GM21515 (cell line): Measurements from ENCODE around the gene FANCG.

Experiments
- ATAC-seq: cut with Tn5 transposase; IDR thresholded peaks from one replicate; pipeline ENCODE4 v1.9.1; 2021; ENCODE audit not compliant: unreplicated experiment

Gene FANCG

GRCh38 chr9:35104586-35104985 is 24.8 kb upstream of the FANCG start:
- ATAC-seq, result no peak

- ATAC-seq, result no peak
These were observed 24.0 kb upstream of the FANCG start for GRCh38 chr9:35103660-35104191.

DNA sequence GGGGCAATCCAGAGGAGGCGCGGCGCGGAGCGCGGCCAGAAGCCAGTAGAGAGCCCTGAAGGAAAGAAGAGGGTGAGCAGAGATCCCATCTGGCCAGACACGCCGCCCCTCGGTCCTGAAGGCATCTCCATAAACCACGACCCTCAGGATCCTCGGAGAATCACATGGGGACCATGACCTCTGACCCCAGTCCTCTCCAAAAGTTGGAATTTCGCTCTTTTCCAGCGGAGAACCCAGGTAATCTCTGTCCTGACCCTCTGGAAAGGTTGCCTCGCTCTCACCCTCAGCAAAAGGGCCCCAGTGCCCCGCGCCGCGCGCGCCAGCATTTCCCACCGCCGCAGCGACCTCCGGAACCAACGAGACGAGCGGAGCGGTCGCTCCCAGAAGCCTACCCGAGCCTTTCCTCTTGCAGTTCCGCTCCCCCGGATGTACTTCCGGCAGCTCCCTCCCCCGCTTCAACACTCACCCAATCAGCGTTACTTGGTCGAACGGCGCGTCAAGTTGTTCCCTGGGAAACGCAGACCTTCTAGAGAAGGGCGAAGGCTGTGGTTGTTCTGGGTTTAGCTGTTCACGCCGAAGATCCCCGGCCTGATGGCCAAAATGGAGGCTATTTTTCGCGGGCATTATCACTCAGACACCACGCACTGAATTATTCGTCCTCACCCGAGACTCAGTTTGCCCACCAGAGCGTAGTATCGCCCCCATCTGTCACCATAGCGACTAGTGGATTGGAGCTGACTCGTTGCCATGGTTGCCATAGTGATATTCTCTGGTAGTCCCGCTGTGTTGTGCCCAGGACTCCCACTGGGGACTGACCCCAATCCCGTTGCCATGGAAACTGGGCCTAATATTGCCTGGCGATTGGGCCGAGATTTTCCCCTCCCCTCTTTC is 23.3 kb upstream of the FANCG start, which contains the start of gene STOML2:
TSS of gene STOML2 (minus strand) at position 363 of the 891 bp plus-strand sequence. CDS start at position 326, 37 bp downstream.
- peak; percentile 91 for ATAC-seq

- ATAC-seq, result peak; percentile 9
These were observed 22.7 kb upstream of the FANCG start for GRCh38 chr9:35102465-35102768.

GRCh38 chr9:35097573-35097972 is 17.8 kb upstream of the FANCG start:
- no peak for ATAC-seq

GRCh38 chr9:35096035-35096849 is 16.5 kb upstream of the FANCG start, which contains the start of gene PIGO:
Gene PIGO (minus strand): TSS chr9:35096591. CDS start chr9:35095565, 1,026 bp downstream.
- peak; percentile 74 for ATAC-seq

GRCh38 chr9:35091536-35091935 is 11.8 kb upstream of the FANCG start:
- ATAC-seq, result no peak

- ATAC-seq, result no peak
These were observed 9.7 kb upstream of the FANCG start for GRCh38 chr9:35089434-35089833.

DNA sequence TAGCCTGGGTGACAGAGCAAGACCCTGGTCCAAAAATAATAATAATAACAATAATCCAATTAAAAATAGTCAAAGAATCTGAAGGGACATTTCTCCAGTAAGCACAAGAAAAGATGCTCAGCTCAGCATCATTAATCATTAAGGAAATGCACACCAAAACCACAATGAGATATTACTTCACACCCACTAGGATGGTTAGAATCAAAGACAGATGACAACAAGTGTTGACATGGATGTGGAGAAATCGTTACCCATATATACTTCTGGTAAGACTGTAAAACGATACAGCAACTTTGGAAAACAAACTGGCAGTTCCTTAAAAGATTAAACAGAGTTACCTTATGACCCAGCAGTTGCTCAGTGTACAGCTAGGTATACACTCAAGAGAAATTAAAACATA is 5.3 kb upstream of the FANCG start:
- no peak for ATAC-seq

DNA sequence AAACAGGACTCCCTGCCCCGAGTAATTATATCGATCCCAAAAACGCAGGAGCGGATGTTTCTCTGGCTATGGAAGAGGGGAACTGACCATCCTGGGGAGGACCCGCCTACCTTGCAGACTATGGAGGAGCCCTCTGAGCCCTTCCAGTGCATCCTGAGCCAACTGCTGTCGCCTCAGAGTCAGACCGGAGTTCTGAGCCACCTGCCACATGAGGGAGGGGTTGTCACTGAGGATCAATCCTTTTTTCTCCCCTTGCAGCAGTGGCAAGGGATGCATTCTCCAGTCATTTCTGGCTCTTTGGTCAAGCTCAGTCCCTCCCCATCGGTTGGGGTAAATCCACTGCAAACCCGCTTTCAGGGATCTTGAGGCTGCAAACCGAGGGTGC is 709 bp downstream of the FANCG start:
- ATAC-seq, result no peak

DNA sequence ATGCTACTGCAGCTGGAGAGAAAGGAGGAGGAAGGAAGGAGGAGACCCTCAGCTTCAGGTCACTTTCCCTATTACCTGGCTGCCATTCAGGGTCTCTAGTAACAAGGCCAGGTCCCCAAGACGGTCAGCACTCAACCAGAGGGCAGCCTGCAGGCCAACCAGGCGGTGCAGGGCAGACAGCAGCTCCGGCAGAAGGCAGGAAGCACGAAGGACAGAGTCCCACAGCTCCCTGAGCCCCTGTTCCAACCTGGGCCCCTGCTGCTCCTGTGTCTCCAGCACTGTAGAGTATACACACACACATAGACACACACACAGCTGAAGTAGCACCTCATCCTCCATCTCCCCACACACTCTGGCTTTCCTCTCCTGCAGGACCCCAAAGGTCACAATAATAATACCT is 1.7 kb downstream of the FANCG start:
- ATAC-seq, result no peak

DNA sequence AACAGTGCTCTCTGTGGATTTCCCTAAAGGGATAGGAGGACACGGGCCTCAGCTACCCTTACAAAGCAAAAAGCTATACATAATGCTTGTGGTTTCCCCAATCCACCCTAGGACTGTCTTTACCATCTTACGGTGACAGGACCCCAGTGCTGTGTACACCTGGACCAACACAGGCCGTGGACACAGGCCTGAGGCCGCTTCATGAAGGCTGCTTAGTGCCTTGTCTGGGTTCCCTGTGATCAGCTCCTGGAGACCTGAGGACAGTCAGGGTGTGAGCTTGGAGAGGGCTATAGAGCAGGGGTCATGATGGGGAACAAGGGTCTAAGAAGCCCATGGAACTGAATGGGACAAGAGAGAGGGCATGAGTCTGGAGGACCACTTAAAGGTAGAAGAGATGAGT is 2.9 kb downstream of the FANCG start:
- ATAC-seq, result no peak

GRCh38 chr9:35075358-35075757 is 4.4 kb downstream of the FANCG start:
- no peak for ATAC-seq

DNA sequence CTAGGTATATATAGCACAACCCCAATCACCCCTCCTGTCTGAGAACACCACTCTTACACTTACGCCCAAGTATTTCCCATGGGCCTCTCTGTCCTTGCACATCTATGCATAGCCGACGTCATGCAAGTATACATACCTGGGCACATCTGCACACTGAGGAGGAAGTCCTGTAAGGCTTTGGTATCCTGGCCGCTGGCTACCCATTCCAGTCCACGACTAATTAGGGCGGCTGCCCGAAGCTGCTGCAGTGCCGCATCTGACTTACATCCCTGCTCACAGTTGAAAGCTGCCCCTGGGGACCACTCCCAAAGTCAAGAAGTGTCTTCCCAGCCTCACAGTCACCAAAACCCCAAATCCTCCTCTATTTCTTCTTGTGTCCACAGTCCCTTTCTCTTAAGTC is 5.0 kb downstream of the FANCG start:
- ATAC-seq, result no peak

DNA sequence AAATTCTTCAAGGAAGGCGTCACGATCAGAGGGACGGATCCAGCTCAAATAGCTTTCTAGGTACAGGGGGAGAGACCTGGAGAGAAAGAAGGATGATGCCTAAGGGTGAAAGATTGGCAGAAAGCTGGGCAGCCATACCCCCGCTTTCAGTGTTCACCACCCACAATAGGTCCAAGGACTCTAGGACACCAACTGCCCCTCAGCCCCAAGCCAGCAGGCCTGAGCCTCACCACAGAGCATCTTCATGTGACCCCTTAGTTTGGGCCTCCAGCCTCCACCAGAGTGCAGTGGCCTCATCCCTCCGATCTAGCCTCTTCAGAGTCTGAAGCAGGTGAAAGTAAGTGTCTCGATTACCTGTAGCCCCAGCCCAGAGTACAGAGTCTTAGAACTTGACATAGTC is 5.6 kb downstream of the FANCG start:
- ATAC-seq, result no peak

DNA sequence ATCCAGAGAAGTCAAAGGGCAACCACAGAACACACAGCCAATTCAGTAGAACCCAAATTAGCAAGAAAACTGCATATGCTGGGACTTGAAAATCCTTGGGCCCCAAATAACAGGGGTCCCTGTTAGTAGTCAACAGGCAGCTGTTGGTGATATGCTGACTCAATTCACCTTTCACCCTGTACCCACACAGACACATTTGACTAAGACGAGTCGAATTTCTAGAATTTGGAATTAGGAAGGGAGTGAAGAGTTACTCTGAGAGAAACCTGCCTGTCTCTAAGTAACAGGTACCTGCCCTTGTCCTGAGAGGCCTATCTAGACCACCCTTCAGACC is 6.5 kb downstream of the FANCG start:
- no peak for ATAC-seq

- peak; percentile 86 for ATAC-seq
These were observed 7.1 kb downstream of the FANCG start, which contains the start of gene VCP for GRCh38 chr9:35072461-35073278. Gene VCP (minus strand): TSS chr9:35072625. CDS start chr9:35072353, 272 bp downstream.

GRCh38 chr9:35071814-35072460 is 7.8 kb downstream of the FANCG start:
- peak; percentile 54 for ATAC-seq

GRCh38 chr9:35070823-35071813 is 8.6 kb downstream of the FANCG start:
- no peak for ATAC-seq
